Loucy (cell line): ENCODE results near the gene GPR151.

Experiments
- H2AFZ ChIP-seq: fragments of 200-600 bp; sonication (generic); 2 replicates; pipeline ENCODE4 v1.6.0; 2016; ENCODE audit warnings: antibody characterized with exemption, mild to moderate bottlenecking, low read length, moderate library complexity
- H3F3A ChIP-seq: fragments of 200-600 bp; 2 replicates; pipeline ENCODE4 v1.6.0; 2016; ENCODE audit warnings: antibody characterized with exemption, low read depth, mild to moderate bottlenecking
- H3K27me3 ChIP-seq: fragments of 200-600 bp; sonication (generic); 2 replicates; pipeline ENCODE4 v1.6.1; 2014; ENCODE audit warnings: low read length, mild to moderate bottlenecking; ENCODE audit not compliant: insufficient read depth, poor library complexity, severe bottlenecking
- H3K36me3 ChIP-seq: fragments of 200-600 bp; sonication (generic); 2 replicates; pipeline ENCODE4 v1.6.1; 2016; ENCODE audit warnings: low read length; ENCODE audit not compliant: insufficient read depth
- H3K4me1 ChIP-seq: fragments of 200-600 bp; sonication (generic); 2 replicates; pipeline ENCODE4 v1.5.1; 2014; ENCODE audit warnings: low read length, mild to moderate bottlenecking; ENCODE audit not compliant: insufficient read depth, poor library complexity, severe bottlenecking
- H3K4me2 ChIP-seq: fragments of 200-600 bp; sonication (generic); 2 replicates; pipeline ENCODE4 v1.6.0; 2014; ENCODE audit warnings: antibody characterized with exemption, low read length, low read depth, mild to moderate bottlenecking; ENCODE audit not compliant: poor library complexity, severe bottlenecking
- H3K4me3 ChIP-seq: fragments of 200-600 bp; sonication (generic); 2 replicates; pipeline ENCODE4 v1.5.1; 2014; ENCODE audit warnings: low read length, mild to moderate bottlenecking, mixed read lengths; ENCODE audit not compliant: poor library complexity, severe bottlenecking
- H3K79me2 ChIP-seq: fragments of 200-600 bp; sonication (generic); 2 replicates; pipeline ENCODE4 v1.6.1; 2014; ENCODE audit warnings: low read length; ENCODE audit not compliant: insufficient read depth
- H3K9ac ChIP-seq: fragments of 200-600 bp; sonication (generic); 2 replicates; pipeline ENCODE4 v1.6.0; 2014; ENCODE audit warnings: mild to moderate bottlenecking, low read depth, low read length, moderate library complexity; ENCODE audit not compliant: poor library complexity, severe bottlenecking
- H3K9me2 ChIP-seq: fragments of 200-600 bp; sonication (generic); replicated peaks from 2 replicates; pipeline ENCODE4 v1.6.1; 2016; ENCODE audit warnings: low read depth, low read length, mixed read lengths
- H3K9me3 ChIP-seq: fragments of 200-600 bp; sonication (generic); 2 replicates; pipeline ENCODE4 v1.6.1; 2014; ENCODE audit warnings: mild to moderate bottlenecking, antibody characterized with exemption, low read length, low read depth; ENCODE audit not compliant: insufficient read depth
- H4K20me1 ChIP-seq: fragments of 200-600 bp; sonication (generic); 2 replicates; pipeline ENCODE4 v1.6.0; 2014; ENCODE audit warnings: antibody characterized with exemption, low read length, mild to moderate bottlenecking; ENCODE audit not compliant: insufficient read depth, poor library complexity, severe bottlenecking
- CTCF ChIP-seq: fragments of 200-600 bp; sonication (generic); conservative IDR thresholded peaks from 2 replicates; pipeline ENCODE4 v1.5.1; 2014; ENCODE audit warnings: mild to moderate bottlenecking, antibody characterized with exemption, low read length
- EZH2phosphoT487 ChIP-seq: fragments of 200-600 bp; IDR thresholded peaks from 2 replicates; pipeline ENCODE4 v1.6.1; 2018; ENCODE audit warnings: antibody characterized with exemption, mild to moderate bottlenecking, moderate library complexity, borderline replicate concordance

The GPR151 gene

GRCh38 chr5:146541958-146542849 lies 26.2 kb upstream of the GPR151 start:
- H4K20me1 ChIP-seq: no peaks in the 10 kb centered on the region
- peak overlapping the region; percentile 39; the same call in 1 of the 2 replicates for H2AFZ ChIP-seq
- H3K4me1 ChIP-seq: no peaks in the 10 kb centered on the region
- no peaks in the 10 kb centered on the region for H3K9me3 ChIP-seq
- H3K36me3 ChIP-seq: no peaks in the 10 kb centered on the region
- H3K9ac ChIP-seq: no peak overlapping the region
- H3K79me2 ChIP-seq: no peaks in the 10 kb centered on the region
- TF ChIP-seq EZH2phosphoT487: no peak
- peak; percentile 90 for TF ChIP-seq CTCF
- no peak overlapping the region for H3K4me2 ChIP-seq
- no peaks in the 10 kb centered on the region for H3F3A ChIP-seq
- no peak overlapping the region for H3K4me3 ChIP-seq
- no peaks in the 10 kb centered on the region for H3K27me3 ChIP-seq
- no peaks in the 10 kb centered on the region for H3K9me2 ChIP-seq

GRCh38 chr5:146540414-146540813 lies 24.4 kb upstream of the GPR151 start:
- H3K9ac ChIP-seq: no peak overlapping the region
- H4K20me1 ChIP-seq: no peaks in the 10 kb centered on the region
- TF ChIP-seq CTCF (no peak), EZH2phosphoT487 (no peak)

GRCh38 chr5:146539973-146540372 lies 24.0 kb upstream of the GPR151 start:
- Histone ChIP-seq H3K4me3 (no peak overlapping the region), H4K20me1 (no peaks in the 10 kb centered on the region), H3K36me3 (no peaks in the 10 kb centered on the region), H3K9me2 (no peaks in the 10 kb centered on the region), H3K27me3 (no peaks in the 10 kb centered on the region), H3K4me2 (no peak overlapping the region), H3F3A (no peaks in the 10 kb centered on the region), H2AFZ (no peak overlapping the region), H3K9ac (no peak overlapping the region), H3K4me1 (no peaks in the 10 kb centered on the region), H3K9me3 (no peaks in the 10 kb centered on the region), H3K79me2 (no peaks in the 10 kb centered on the region)
- TF ChIP-seq EZH2phosphoT487: no peak
- TF ChIP-seq CTCF: no peak

More at GRCh38 chr5:146540414-146540813, 24.4 kb upstream of the GPR151 start:
- H3K9me2 ChIP-seq: no peaks in the 10 kb centered on the region
- no peaks in the 10 kb centered on the region for H3K79me2 ChIP-seq
- no peak overlapping the region for H2AFZ ChIP-seq
- no peaks in the 10 kb centered on the region for H3K36me3 ChIP-seq
- no peak overlapping the region for H3K4me3 ChIP-seq
- no peaks in the 10 kb centered on the region for H3F3A ChIP-seq
- H3K4me2 ChIP-seq: no peak overlapping the region
- no peaks in the 10 kb centered on the region for H3K9me3 ChIP-seq
- no peaks in the 10 kb centered on the region for H3K4me1 ChIP-seq
- H3K27me3 ChIP-seq: no peaks in the 10 kb centered on the region
